ENCODE results near the gene OXGR1. TPM values are rescaled to one million over a fixed set of nuclear protein-coding genes. Genes with fewer than 3 reads are reported as not detected.

The OXGR1 gene
- total RNA-seq, 1 donor = not detected

- H3K4me3 ChIP-seq (ENCODE audit: low read depth, low read length) = no peak overlapping the region
- TF ChIP-seq CTCF (IDR thresholded peaks at IDR 0.05; ENCODE audit: insufficient read depth, low read length) = no peak
- no peak for DNase-seq (ENCODE audit: low read depth)
Observed at GRCh38 chr13:96966415-96967102, 27.7 kb downstream of the OXGR1 start.

- no peak overlapping the region for H3K4me3 ChIP-seq (ENCODE audit: low read depth, low read length)
- no peak for DNase-seq (ENCODE audit: low read depth)
- TF ChIP-seq CTCF (IDR thresholded peaks at IDR 0.05; ENCODE audit: insufficient read depth, low read length) = no peak
Observed at GRCh38 chr13:96963786-96964475, 30.3 kb downstream of the OXGR1 start.

- no peak overlapping the region for H3K4me3 ChIP-seq (ENCODE audit: low read depth, low read length)
- no peak for DNase-seq (ENCODE audit: low read depth)
- no peak for TF ChIP-seq CTCF (IDR thresholded peaks at IDR 0.05; ENCODE audit: insufficient read depth, low read length)
Observed at GRCh38 chr13:96960379-96960778, 33.9 kb downstream of the OXGR1 start.

GRCh38 chr13:96958286-96958891, 35.9 kb downstream of the OXGR1 start:
- peak; percentile 55 for DNase-seq (ENCODE audit: low read depth)
- peak; percentile 84 for TF ChIP-seq CTCF (IDR thresholded peaks at IDR 0.05; ENCODE audit: insufficient read depth, low read length)
- H3K4me3 ChIP-seq (ENCODE audit: low read depth, low read length) = no peak overlapping the region

- no peak overlapping the region for H3K4me3 ChIP-seq (ENCODE audit: low read depth, low read length)
- no peak for DNase-seq (ENCODE audit: low read depth)
- TF ChIP-seq CTCF (IDR thresholded peaks at IDR 0.05; ENCODE audit: insufficient read depth, low read length) = no peak
Observed at GRCh38 chr13:96952595-96952994, 41.7 kb downstream of the OXGR1 start.

DNA sequence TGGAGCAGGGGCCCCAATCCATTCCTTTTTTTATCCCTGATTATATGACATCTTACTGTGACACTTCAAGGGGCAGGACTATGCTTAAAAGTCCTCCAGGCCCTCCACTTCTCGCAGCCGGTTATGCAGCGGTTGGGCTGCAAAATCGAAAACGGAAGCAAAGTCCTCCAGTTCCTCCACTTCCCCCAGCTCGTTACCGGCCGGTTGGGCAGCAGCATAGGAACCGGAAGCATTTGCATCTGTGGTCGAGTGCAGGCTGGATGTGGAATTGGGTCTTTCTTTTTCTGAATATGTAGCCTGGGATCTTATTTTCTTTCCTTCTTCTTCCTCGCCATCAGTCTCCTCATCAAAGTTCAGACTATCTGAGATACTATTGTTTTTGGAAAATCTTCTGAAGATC, 46.1 kb downstream of the OXGR1 start:
- TF ChIP-seq CTCF (IDR thresholded peaks at IDR 0.05; ENCODE audit: insufficient read depth, low read length) = no peak
- H3K4me3 ChIP-seq (ENCODE audit: low read depth, low read length) = no peak overlapping the region
- no peak for DNase-seq (ENCODE audit: low read depth)

All from fibroblast of the aortic adventitia (primary cell).